ENCODE results near the gene CDV3.

DNA sequence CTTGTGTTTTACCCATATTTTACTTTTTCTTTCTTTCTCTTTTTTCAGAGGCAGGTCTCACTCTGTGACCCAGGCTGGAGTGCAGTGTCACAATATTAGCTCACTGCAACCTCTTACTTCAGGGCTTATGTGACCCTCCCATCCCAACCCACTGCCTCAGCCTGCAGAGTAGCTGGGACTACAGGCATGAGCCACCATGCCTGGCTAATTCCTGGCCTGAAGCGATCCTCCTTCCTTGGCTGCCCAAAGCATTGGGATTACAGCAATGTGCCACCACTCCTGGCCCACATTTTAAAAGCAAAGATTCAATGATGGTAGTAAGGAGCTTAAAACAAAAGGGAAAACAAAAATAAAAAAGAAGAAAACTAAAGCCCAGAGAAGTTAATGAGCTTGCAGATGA lies 11.1 kb upstream of the CDV3 start:
- TF ChIP-seq POLR2A (IDR thresholded peaks at IDR 0.05; ENCODE audit: low read length) (no peak), GATA1 (IDR thresholded peaks at IDR 0.05; ENCODE audit: low read depth, low read length) (no peak)
